ENCODE data around the gene TCF7L1. TPM values are rescaled to one million over a fixed set of nuclear protein-coding genes. Genes with fewer than 3 reads are reported as not detected.

TCF7L1 gene
- total RNA-seq, 2 donors from 2014 or later = 71.9 to 73.3 TPM

DNA sequence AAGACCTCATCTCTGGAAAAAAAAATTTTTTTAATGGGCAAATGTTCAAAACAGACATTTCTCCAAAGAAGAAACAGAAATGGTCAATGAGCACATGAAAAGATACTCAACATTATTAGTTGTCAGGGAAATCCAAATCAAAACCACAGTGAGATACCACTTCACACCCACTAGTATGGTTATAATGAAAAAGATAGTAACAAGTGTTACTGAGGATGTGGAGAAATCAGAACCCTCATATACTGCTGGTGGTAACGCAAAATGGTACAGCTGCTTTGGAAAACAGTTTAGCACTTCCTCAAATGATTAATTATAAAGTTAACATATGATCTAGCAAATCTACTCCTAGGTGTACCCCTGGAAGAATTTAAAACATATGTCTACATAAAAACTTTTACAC, 29.0 kb upstream of the TCF7L1 start:
- H3K4me1 ChIP-seq (ENCODE audit: control insufficient read depth, insufficient read depth, low read length) = no peaks in the 10 kb centered on the region
- DNase-seq = no peak
- H3K4me3 Mint-ChIP-seq = no peak overlapping the region
- H3K4me3 ChIP-seq (ENCODE audit: low read length) = no peak overlapping the region
- no peak overlapping the region for H3K27ac Mint-ChIP-seq
- H3K27me3 Mint-ChIP-seq (ENCODE audit: insufficient read depth) = peaks cover 11% of the 10 kb centered on the region
- no peaks in the 10 kb centered on the region for H3K36me3 ChIP-seq (ENCODE audit: control insufficient read depth, insufficient read depth, low read length)
- H3K36me3 Mint-ChIP-seq (ENCODE audit: low read depth) = no peaks in the 10 kb centered on the region
- H3K9me3 ChIP-seq (ENCODE audit: control insufficient read depth, low read length) = no peaks in the 10 kb centered on the region
- H3K9me3 Mint-ChIP-seq = no peaks in the 10 kb centered on the region
- H3K4me1 Mint-ChIP-seq = no peaks in the 10 kb centered on the region
- no peak overlapping the region for H3K27ac ChIP-seq (ENCODE audit: low read depth, low read length)
- TF ChIP-seq, protein P1, sequence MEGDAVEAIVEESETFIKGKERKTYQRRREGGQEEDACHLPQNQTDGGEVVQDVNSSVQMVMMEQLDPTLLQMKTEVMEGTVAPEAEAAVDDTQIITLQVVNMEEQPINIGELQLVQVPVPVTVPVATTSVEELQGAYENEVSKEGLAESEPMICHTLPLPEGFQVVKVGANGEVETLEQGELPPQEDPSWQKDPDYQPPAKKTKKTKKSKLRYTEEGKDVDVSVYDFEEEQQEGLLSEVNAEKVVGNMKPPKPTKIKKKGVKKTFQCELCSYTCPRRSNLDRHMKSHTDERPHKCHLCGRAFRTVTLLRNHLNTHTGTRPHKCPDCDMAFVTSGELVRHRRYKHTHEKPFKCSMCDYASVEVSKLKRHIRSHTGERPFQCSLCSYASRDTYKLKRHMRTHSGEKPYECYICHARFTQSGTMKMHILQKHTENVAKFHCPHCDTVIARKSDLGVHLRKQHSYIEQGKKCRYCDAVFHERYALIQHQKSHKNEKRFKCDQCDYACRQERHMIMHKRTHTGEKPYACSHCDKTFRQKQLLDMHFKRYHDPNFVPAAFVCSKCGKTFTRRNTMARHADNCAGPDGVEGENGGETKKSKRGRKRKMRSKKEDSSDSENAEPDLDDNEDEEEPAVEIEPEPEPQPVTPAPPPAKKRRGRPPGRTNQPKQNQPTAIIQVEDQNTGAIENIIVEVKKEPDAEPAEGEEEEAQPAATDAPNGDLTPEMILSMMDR (conservative IDR thresholded peaks at IDR 0.05) = no peak
- no peaks in the 10 kb centered on the region for H3K27me3 ChIP-seq (ENCODE audit: control insufficient read depth, insufficient read depth, low read length, poor library complexity, severe bottlenecking)
- H3K9ac ChIP-seq (ENCODE audit: extremely low read depth, low read length, poor library complexity, severe bottlenecking) = no peak overlapping the region
- whole genome bisulfite sequencing, 2 experiments (ENCODE audit: insufficient coverage in 1 of 2, insufficient read length in 1 of 2) = 100% methylated on average over 1 of the region's 1 CpG; no CpG with 5 or more reads in 1 of the 2 experiments

DNA sequence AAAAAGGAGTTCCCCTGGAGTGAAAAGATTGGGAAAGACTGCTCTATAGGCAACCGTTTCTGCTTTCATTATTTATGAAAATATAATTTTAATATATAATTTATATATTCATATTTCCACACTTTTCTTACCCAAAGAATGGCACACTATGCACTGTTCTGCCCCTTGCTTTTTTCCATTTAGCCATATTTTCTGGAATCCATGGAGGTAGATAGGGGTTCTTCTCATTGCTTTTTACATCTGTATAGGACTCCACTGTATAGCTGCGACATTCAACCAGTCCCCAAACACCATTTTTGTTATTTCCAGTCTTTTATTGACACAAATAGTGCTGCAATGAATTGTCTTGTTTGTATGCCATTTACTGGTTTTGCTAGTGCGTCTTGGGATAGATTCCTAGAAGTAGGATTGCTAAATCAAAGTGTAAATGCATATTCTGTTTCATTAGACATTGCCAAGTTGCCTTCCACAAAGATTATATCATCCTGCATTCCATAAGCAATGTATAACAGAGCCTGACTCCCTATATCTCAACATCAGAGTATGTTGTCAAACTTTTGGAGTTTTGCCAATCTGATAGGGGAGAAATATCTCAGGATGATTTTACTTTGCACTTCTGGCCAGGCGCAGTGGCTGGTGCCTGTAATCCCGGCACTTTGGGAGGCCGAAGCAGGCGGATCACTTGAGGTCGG, 26.6 kb upstream of the TCF7L1 start:
- Mint-ChIP-seq H3K27ac (no peak overlapping the region), H3K27me3 (ENCODE audit: insufficient read depth) (peaks cover 13% of the 10 kb centered on the region), H3K4me3 (no peak overlapping the region), H3K4me1 (no peaks in the 10 kb centered on the region), H3K9me3 (peaks cover 6% of the 10 kb centered on the region), H3K36me3 (ENCODE audit: low read depth) (no peaks in the 10 kb centered on the region)
- Histone ChIP-seq H3K9me3 (ENCODE audit: control insufficient read depth, low read length) (no peaks in the 10 kb centered on the region), H3K9ac (ENCODE audit: extremely low read depth, low read length, poor library complexity, severe bottlenecking) (no peak overlapping the region), H3K4me1 (ENCODE audit: control insufficient read depth, insufficient read depth, low read length) (no peaks in the 10 kb centered on the region), H3K36me3 (ENCODE audit: control insufficient read depth, insufficient read depth, low read length) (no peaks in the 10 kb centered on the region), H3K27ac (ENCODE audit: low read depth, low read length) (no peak overlapping the region), H3K4me3 (ENCODE audit: low read length) (no peak overlapping the region), H3K27me3 (ENCODE audit: control insufficient read depth, insufficient read depth, low read length, poor library complexity, severe bottlenecking) (no peaks in the 10 kb centered on the region)
- TF ChIP-seq, protein P1 (conservative IDR thresholded peaks at IDR 0.05) = no peak
- DNase-seq = no peak
- WGBS, 2 experiments (ENCODE audit: insufficient coverage in 1 of 2, insufficient read length in 1 of 2) = 93 to 94% methylated on average over 4 to 7 of the region's 8 CpGs

DNA sequence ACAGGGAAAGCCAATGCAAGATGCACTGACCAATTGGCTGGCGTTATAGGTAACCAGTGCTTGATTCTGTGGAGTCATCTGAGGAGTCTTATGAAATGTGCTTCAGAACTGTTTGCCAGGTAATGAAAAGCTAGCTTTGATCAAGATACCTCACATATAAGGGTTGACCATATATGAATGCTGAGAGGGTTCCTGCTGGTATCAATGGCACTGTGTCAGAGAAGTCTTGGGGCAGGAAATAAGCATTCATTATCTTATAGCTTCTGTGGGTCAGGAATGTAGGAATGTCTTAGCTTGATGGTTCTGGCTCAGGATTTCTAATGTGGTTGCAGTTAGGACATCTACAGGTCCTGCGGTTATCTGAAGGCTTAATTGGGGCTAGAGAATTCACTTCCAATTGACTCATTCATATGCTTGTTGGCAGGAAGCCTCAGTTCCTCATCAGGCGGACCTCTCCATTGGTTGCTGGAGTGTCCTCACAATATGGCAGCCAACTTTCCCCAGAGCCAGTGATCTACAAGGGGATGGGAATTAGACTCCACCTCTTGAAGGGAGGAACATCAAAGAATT, 22.1 kb upstream of the TCF7L1 start:
- no peak for DNase-seq
- Mint-ChIP-seq H3K9me3 (peaks cover 6% of the 10 kb centered on the region), H3K27me3 (ENCODE audit: insufficient read depth) (peaks cover 48% of the 10 kb centered on the region), H3K4me1 (no peaks in the 10 kb centered on the region), H3K36me3 (ENCODE audit: low read depth) (no peaks in the 10 kb centered on the region), H3K27ac (no peak overlapping the region), H3K4me3 (no peak overlapping the region)
- H3K4me1 ChIP-seq (ENCODE audit: control insufficient read depth, insufficient read depth, low read length) = no peaks in the 10 kb centered on the region
- H3K4me3 ChIP-seq (ENCODE audit: low read length) = no peak overlapping the region
- TF ChIP-seq, protein P1 (conservative IDR thresholded peaks at IDR 0.05) = no peak
- H3K27ac ChIP-seq (ENCODE audit: low read depth, low read length) = no peak overlapping the region
- H3K27me3 ChIP-seq (ENCODE audit: control insufficient read depth, insufficient read depth, low read length, poor library complexity, severe bottlenecking) = no peaks in the 10 kb centered on the region
- H3K36me3 ChIP-seq (ENCODE audit: control insufficient read depth, insufficient read depth, low read length) = no peaks in the 10 kb centered on the region
- H3K9me3 ChIP-seq (ENCODE audit: control insufficient read depth, low read length) = no peaks in the 10 kb centered on the region
- 92 to 97% methylated on average over 3 of the region's 3 CpGs for WGBS, 2 experiments (ENCODE audit: insufficient coverage in 1 of 2, insufficient read length in 1 of 2)
- H3K9ac ChIP-seq (ENCODE audit: extremely low read depth, low read length, poor library complexity, severe bottlenecking) = no peak overlapping the region

All from endodermal cell (in vitro differentiated cells).